ENCODE data around the gene PPT1. TPM values are rescaled to one million over a fixed set of nuclear protein-coding genes. Genes with fewer than 3 reads are reported as not detected.

The PPT1 gene
- total and polyA plus RNA-seq, 2 of the 13 experiments (the other 11 are each of a cell fraction or from before 2014, with no cell fraction given), result 129 TPM

- peak; percentile 18 for TF ChIP-seq CTCF (CRISPR knock-in tag; IDR thresholded peaks at IDR 0.05)
- peak; percentile 45; the same call in 1 of the 2 replicates for TF ChIP-seq ELF1 (CRISPR knock-in tag; IDR thresholded peaks at IDR 0.05)
- peak; percentile 78; the same call in 1 of the 2 replicates for TF ChIP-seq WIZ (CRISPR knock-in tag; IDR thresholded peaks at IDR 0.05)
- no peak for TF ChIP-seq U2AF2 (IDR thresholded peaks at IDR 0.05; ENCODE audit: low read depth, low read length)
- no peak for TF ChIP-seq ZNF512 (CRISPR knock-in tag; IDR thresholded peaks at IDR 0.05)
- no peak for TF ChIP-seq TCF7L2 (IDR thresholded peaks at IDR 0.05; ENCODE audit: low read depth, low read length)
- TF ChIP-seq TARDBP (CRISPR knock-in tag; IDR thresholded peaks at IDR 0.05), result no peak
- TF ChIP-seq PPARG (CRISPR knock-in tag; conservative IDR thresholded peaks at IDR 0.05), result no peak
- TF ChIP-seq NONO (IDR thresholded peaks at IDR 0.05), result no peak
- peak; percentile 70 for TF ChIP-seq NONO (CRISPR knock-in tag; conservative IDR thresholded peaks at IDR 0.05)
- TF ChIP-seq, protein P1, sequence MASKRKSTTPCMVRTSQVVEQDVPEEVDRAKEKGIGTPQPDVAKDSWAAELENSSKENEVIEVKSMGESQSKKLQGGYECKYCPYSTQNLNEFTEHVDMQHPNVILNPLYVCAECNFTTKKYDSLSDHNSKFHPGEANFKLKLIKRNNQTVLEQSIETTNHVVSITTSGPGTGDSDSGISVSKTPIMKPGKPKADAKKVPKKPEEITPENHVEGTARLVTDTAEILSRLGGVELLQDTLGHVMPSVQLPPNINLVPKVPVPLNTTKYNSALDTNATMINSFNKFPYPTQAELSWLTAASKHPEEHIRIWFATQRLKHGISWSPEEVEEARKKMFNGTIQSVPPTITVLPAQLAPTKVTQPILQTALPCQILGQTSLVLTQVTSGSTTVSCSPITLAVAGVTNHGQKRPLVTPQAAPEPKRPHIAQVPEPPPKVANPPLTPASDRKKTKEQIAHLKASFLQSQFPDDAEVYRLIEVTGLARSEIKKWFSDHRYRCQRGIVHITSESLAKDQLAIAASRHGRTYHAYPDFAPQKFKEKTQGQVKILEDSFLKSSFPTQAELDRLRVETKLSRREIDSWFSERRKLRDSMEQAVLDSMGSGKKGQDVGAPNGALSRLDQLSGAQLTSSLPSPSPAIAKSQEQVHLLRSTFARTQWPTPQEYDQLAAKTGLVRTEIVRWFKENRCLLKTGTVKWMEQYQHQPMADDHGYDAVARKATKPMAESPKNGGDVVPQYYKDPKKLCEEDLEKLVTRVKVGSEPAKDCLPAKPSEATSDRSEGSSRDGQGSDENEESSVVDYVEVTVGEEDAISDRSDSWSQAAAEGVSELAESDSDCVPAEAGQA (IDR thresholded peaks at IDR 0.05; ENCODE audit: low read depth), result peak; percentile 61; the same call in 1 of the 2 replicates
- TF ChIP-seq, protein P1 (CRISPR knock-in tag; IDR thresholded peaks at IDR 0.05; ENCODE audit: borderline replicate concordance), result no peak
- TF ChIP-seq POLR2G (IDR thresholded peaks at IDR 0.05; ENCODE audit: low read depth, low read length), result peak; percentile 91
- TF ChIP-seq, protein P2, sequence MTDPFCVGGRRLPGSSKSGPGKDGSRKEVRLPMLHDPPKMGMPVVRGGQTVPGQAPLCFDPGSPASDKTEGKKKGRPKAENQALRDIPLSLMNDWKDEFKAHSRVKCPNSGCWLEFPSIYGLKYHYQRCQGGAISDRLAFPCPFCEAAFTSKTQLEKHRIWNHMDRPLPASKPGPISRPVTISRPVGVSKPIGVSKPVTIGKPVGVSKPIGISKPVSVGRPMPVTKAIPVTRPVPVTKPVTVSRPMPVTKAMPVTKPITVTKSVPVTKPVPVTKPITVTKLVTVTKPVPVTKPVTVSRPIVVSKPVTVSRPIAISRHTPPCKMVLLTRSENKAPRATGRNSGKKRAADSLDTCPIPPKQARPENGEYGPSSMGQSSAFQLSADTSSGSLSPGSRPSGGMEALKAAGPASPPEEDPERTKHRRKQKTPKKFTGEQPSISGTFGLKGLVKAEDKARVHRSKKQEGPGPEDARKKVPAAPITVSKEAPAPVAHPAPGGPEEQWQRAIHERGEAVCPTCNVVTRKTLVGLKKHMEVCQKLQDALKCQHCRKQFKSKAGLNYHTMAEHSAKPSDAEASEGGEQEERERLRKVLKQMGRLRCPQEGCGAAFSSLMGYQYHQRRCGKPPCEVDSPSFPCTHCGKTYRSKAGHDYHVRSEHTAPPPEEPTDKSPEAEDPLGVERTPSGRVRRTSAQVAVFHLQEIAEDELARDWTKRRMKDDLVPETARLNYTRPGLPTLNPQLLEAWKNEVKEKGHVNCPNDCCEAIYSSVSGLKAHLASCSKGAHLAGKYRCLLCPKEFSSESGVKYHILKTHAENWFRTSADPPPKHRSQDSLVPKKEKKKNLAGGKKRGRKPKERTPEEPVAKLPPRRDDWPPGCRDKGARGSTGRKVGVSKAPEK (CRISPR knock-in tag; IDR thresholded peaks at IDR 0.05; ENCODE audit: borderline replicate concordance), result no peak
- TF ChIP-seq ARID3A (IDR thresholded peaks at IDR 0.05; ENCODE audit: low read depth, low read length), result no peak
These were observed at the start of gene PPT1 (continued) for GRCh38 chr1:40096977-40097782.
